SK-N-SH treated with all-trans-retinoic acid at 6 μM for 48 hours (cell line): ENCODE results near the gene ACP1.

ENCODE experiments used
- ARNTL ChIP-seq: fragments of 450-650 bp; formaldehyde crosslinking; IDR thresholded peaks from 2 replicates; pipeline ENCODE4 v1.5.0; 2020; ENCODE audit warnings: low read depth, mild to moderate bottlenecking, moderate library complexity, borderline replicate concordance
- CSDC2 ChIP-seq: fragments of 250-450 bp; sonication (Bioruptor Pico); IDR thresholded peaks from 2 replicates; pipeline ENCODE4 v1.5.0; 2020; ENCODE audit warnings: mild to moderate bottlenecking, moderate library complexity
- CSRNP3 ChIP-seq: fragments of 250-450 bp; sonication (Bioruptor Pico); IDR thresholded peaks from 2 replicates; pipeline ENCODE4 v1.5.1; 2021; ENCODE audit warnings: mild to moderate bottlenecking, moderate library complexity
- OSR1 ChIP-seq: fragments of 250-450 bp; sonication (Bioruptor Pico); IDR thresholded peaks from 2 replicates; pipeline ENCODE4 v1.8.0; 2022; ENCODE audit warnings: moderate library complexity, mild to moderate bottlenecking, inconsistent platforms
- PATZ1 ChIP-seq: fragments of 250-450 bp; sonication (Bioruptor Pico); IDR thresholded peaks from 2 replicates; pipeline ENCODE4 v1.8.0; 2020; ENCODE audit warnings: mild to moderate bottlenecking, moderate library complexity, borderline replicate concordance
- POU6F1 ChIP-seq: fragments of 250-450 bp; sonication (Bioruptor Pico); IDR thresholded peaks from 2 replicates; pipeline ENCODE4 v1.8.0; 2021; ENCODE audit warnings: low read depth, mild to moderate bottlenecking, moderate library complexity, borderline replicate concordance
- RARB ChIP-seq: fragments of 250-450 bp; sonication (Bioruptor Pico); IDR thresholded peaks from 2 replicates; pipeline ENCODE4 v1.8.0; 2021; ENCODE audit warnings: mild to moderate bottlenecking, moderate library complexity

GRCh38 chr2:228518-229278 is 36.0 kb upstream of the ACP1 start:
- TF ChIP-seq CSRNP3 (CRISPR knock-in tag): no peak
- TF ChIP-seq PATZ1 (CRISPR knock-in tag): no peak
- TF ChIP-seq RARB (CRISPR knock-in tag): no peak
- TF ChIP-seq POU6F1 (CRISPR knock-in tag): no peak
- no peak for TF ChIP-seq CSDC2 (CRISPR knock-in tag)
- no peak for TF ChIP-seq ARNTL
- TF ChIP-seq OSR1 (CRISPR knock-in tag): no peak
